Motor neuron (in vitro differentiated cells): ENCODE measurements around the gene THSD4. TPM values are rescaled to one million over a fixed set of nuclear protein-coding genes. Genes with fewer than 3 reads are reported as not detected.
A peak's percentile ranks its signal among the peaks of the same experiment; 100 is the strongest.
"Not testable (repeated sequence)": the region's sequence is repeated elsewhere in the genome, so short reads cannot be mapped to it uniquely, and the experiment has no call there.

Experiments used
- ATAC-seq, 8 experiments: fragments of 200-7000 bp; cut with Tn5 transposase; replicated peaks in 6 of 8; 2 replicates each; pipeline ENCODE4 v1.8.0; 2021; ENCODE audit warnings: mild to moderate bottlenecking in 8 of 8, moderate library complexity in 8 of 8
- H3K27ac ChIP-seq, 2 donors: fragments of 250-450 bp; sonication (Bioruptor Pico); 2 replicates each; pipeline ENCODE4 v1.9.0; 2021; ENCODE audit warnings: antibody characterized with exemption in 2 of 2, mild to moderate bottlenecking in 2 of 2, moderate library complexity in 1 of 2
- H3K4me1 ChIP-seq, 2 donors: fragments of 250-450 bp; sonication (Bioruptor Pico); replicated peaks in 1 of 2; 2 replicates each; pipeline ENCODE4 v1.6.1; 2021; ENCODE audit warnings: antibody characterized with exemption in 2 of 2, mild to moderate bottlenecking in 2 of 2, moderate library complexity in 1 of 2
- H3K4me3 ChIP-seq, 5 donors: fragments of 250-450 bp; sonication (Bioruptor Pico); 2 replicates each; pipeline ENCODE4 v1.9.0; 2021; ENCODE audit warnings: antibody characterized with exemption in 5 of 5, mild to moderate bottlenecking in 5 of 5, moderate library complexity in 4 of 5
- WGBS, 10 experiments: fragments of 450-650 bp; shearing (Covaris generic); methylation state at CpG; one replicate each; pipeline ENCODE4 v1.0.0; 2022; 5-methylcytosine and 5-hydroxymethylcytosine counted together
- in situ Hi-C, 9 experiments: fragments of 400-800 bp; cut with MboI; loops; one replicate each; pipeline ENCODE4 v1.15.0; 2021; ENCODE audit warnings: low sequenced_read_pairs in 9 of 9, low pct_unique_long_range_greater_than_20kb in 2 of 9; ENCODE audit not compliant: unreplicated experiment in 9 of 9
- total RNA-seq, 8 experiments: library from RNA; unstranded; fragments of 300-600 nt; gene quantifications; 2 replicates each; pipeline versions ENCODE4 v1.2.3 to v1.2.4, GENCODE V29; 2022

THSD4 gene
- total RNA-seq, 8 experiments from 2014 or later = 1.3 to 28.4 (median 6.7) TPM

GRCh38 chr15:71664622-71665021, 549.4 kb downstream of the THSD4 start:
- 40 to 100% (median 85%) methylated on average over 1 of the region's 1 CpG; no CpG with 5 or more reads in 2 of the 10 experiments for WGBS, 10 experiments
- no peak for ATAC-seq

GRCh38 chr15:71666763-71667620, 551.7 kb downstream of the THSD4 start:
- ATAC-seq = no peak
- in situ Hi-C loops = loop anchor here in 2 of 9 experiments (25.0 kb wide), 1 partner anchor 205 kb away; no protein-coding TSS in a partner anchor
- H3K4me1 ChIP-seq = peaks cover 0 to 2% of the 10 kb centered on the region in 2 donors
- no peak overlapping the region for H3K27ac ChIP-seq
- H3K4me3 ChIP-seq = no peak overlapping the region

More at GRCh38 chr15:71664622-71665021, 549.4 kb downstream of the THSD4 start:
- no peak overlapping the region for H3K4me3 ChIP-seq
- H3K4me1 ChIP-seq = peaks cover 0 to 3% of the 10 kb centered on the region in 2 donors
- in situ Hi-C loops = loop anchor here in 2 of 9 experiments (25.0 kb wide), 1 partner anchor 202 kb away; no protein-coding TSS in a partner anchor
- no peak overlapping the region for H3K27ac ChIP-seq

GRCh38 chr15:71669688-71670087, 554.4 kb downstream of the THSD4 start:
- Histone ChIP-seq H3K4me1 (no peaks in the 10 kb centered on the region), H3K27ac (no peak overlapping the region), H3K4me3 (no peak overlapping the region)
- in situ Hi-C loops = loop anchor here in 2 of 9 experiments (25.0 kb wide), 1 partner anchor 207 kb away; no protein-coding TSS in a partner anchor
- no peak for ATAC-seq
- WGBS, 10 experiments = 38 to 83% (median 73%) methylated on average over 1 to 4 of the region's 4 CpGs

- H3K4me1 ChIP-seq, H3K27ac ChIP-seq, H3K4me3 ChIP-seq, ATAC-seq: not testable (repeated sequence)
- 90 to 100% (median 90%) methylated on average over 1 to 2 of the region's 3 CpGs; no CpG with 5 or more reads in 7 of the 10 experiments for WGBS, 10 experiments
- in situ Hi-C loops = loop anchor here in 2 of 9 experiments (25.0 kb wide), 1 partner anchor 208 kb away; no protein-coding TSS in a partner anchor
Observed at GRCh38 chr15:71670222-71670621, 555.0 kb downstream of the THSD4 start.

GRCh38 chr15:71674354-71674753, 559.1 kb downstream of the THSD4 start:
- WGBS, 10 experiments = 71 to 100% (median 100%) methylated on average over 1 to 2 of the region's 2 CpGs; no CpG with 5 or more reads in 5 of the 10 experiments
- Histone ChIP-seq H3K27ac (no peak overlapping the region), H3K4me1 (peaks cover 8 to 9% of the 10 kb centered on the region in 2 donors), H3K4me3 (no peak overlapping the region)
- ATAC-seq = no peak
- in situ Hi-C loops = loop anchor here in 2 of 9 experiments (25.0 kb wide), 1 partner anchor 212 kb away; no protein-coding TSS in a partner anchor

- WGBS, 10 experiments = 17 to 83% (median 57%) methylated on average over 1 to 2 of the region's 2 CpGs; no CpG with 5 or more reads in 1 of the 10 experiments
- in situ Hi-C loops = no loop called here
- peak in 1 of 8 experiments; percentile 7 for ATAC-seq
- H3K4me3 ChIP-seq = no peak overlapping the region
- no peak overlapping the region for H3K27ac ChIP-seq
- peaks cover 8 to 9% of the 10 kb centered on the region in 2 donors for H3K4me1 ChIP-seq
Observed at GRCh38 chr15:71677352-71677751, 562.1 kb downstream of the THSD4 start.

- Histone ChIP-seq H3K4me3 (no peak overlapping the region), H3K27ac (no peak overlapping the region), H3K4me1 (peaks cover 8 to 9% of the 10 kb centered on the region in 2 donors)
- in situ Hi-C loops = no loop called here
- 11 to 100% (median 64%) methylated on average over 1 to 5 of the region's 5 CpGs for WGBS, 10 experiments
- peak in 5 of 8 experiments; percentile 22 to 84 (median 34) for ATAC-seq
Observed at GRCh38 chr15:71677766-71678165, 562.5 kb downstream of the THSD4 start.

GRCh38 chr15:71678191-71678590, 562.9 kb downstream of the THSD4 start:
- in situ Hi-C loops = no loop called here
- Histone ChIP-seq H3K27ac (no peak overlapping the region), H3K4me3 (no peak overlapping the region), H3K4me1 (peaks cover 8 to 9% of the 10 kb centered on the region in 2 donors)
- 23 to 100% (median 58%) methylated on average over 1 to 2 of the region's 2 CpGs; no CpG with 5 or more reads in 1 of the 10 experiments for WGBS, 10 experiments
- peak in 3 of 8 experiments; percentile 33 to 78 (median 59) for ATAC-seq

- 0 to 100% (median 100%) methylated on average over 1 to 2 of the region's 2 CpGs; no CpG with 5 or more reads in 4 of the 10 experiments for WGBS, 10 experiments
- H3K4me3 ChIP-seq = no peak overlapping the region
- no peak overlapping the region for H3K27ac ChIP-seq
- in situ Hi-C loops = no loop called here
- peak in 3 of 8 experiments; percentile 32 to 71 (median 70) for ATAC-seq
- H3K4me1 ChIP-seq = peaks cover 8 to 9% of the 10 kb centered on the region in 2 donors
Observed at GRCh38 chr15:71678605-71679004, 563.3 kb downstream of the THSD4 start.

GRCh38 chr15:71679223-71679792, 564.0 kb downstream of the THSD4 start:
- WGBS, 10 experiments = 64 to 93% (median 89%) methylated on average over 2 to 3 of the region's 3 CpGs; no CpG with 5 or more reads in 4 of the 10 experiments
- Histone ChIP-seq H3K4me1 (peaks cover 8 to 9% of the 10 kb centered on the region in 2 donors), H3K4me3 (no peak overlapping the region), H3K27ac (no peak overlapping the region)
- in situ Hi-C loops = no loop called here
- no peak for ATAC-seq

GRCh38 chr15:71679793-71680353, 564.6 kb downstream of the THSD4 start:
- WGBS, 10 experiments = 0 to 100% (median 86%) methylated on average over 1 to 5 of the region's 5 CpGs; no CpG with 5 or more reads in 1 of the 10 experiments
- no peak overlapping the region for H3K27ac ChIP-seq
- peaks cover 8 to 9% of the 10 kb centered on the region in 2 donors for H3K4me1 ChIP-seq
- in situ Hi-C loops = no loop called here
- no peak overlapping the region for H3K4me3 ChIP-seq
- ATAC-seq = peak in 2 of 8 experiments; percentile 20 to 31

- Histone ChIP-seq H3K4me3 (no peak overlapping the region), H3K4me1 (peaks cover 8 to 9% of the 10 kb centered on the region in 2 donors), H3K27ac (no peak overlapping the region)
- in situ Hi-C loops = no loop called here
- 62 to 100% (median 84%) methylated on average over 1 to 3 of the region's 3 CpGs; no CpG with 5 or more reads in 3 of the 10 experiments for WGBS, 10 experiments
- ATAC-seq = no peak
Observed at GRCh38 chr15:71682001-71682400, 566.7 kb downstream of the THSD4 start.
